IPS-18c (cell line): ENCODE data around the gene ENOX1.

Source experiments
- H3K4me3 ChIP-seq: 2 replicates; pipeline ENCODE4 v1.7.0; 2013; ENCODE audit warnings: low read depth, mild to moderate bottlenecking, low read length, moderate library complexity; ENCODE audit not compliant: insufficient read depth
- H3K9me3 ChIP-seq: one replicate; pipeline ENCODE4 v1.6.1; 2013; ENCODE audit warnings: mild to moderate bottlenecking, low read length, moderate library complexity; ENCODE audit not compliant: control insufficient read depth, insufficient read depth

ENOX1 gene

GRCh38 chr13:43510956-43511901, 275.5 kb downstream of the ENOX1 start:
- H3K9me3 ChIP-seq: no peaks in the 10 kb centered on the region

GRCh38 chr13:43495732-43496131, 291.0 kb downstream of the ENOX1 start:
- H3K9me3 ChIP-seq: no peaks in the 10 kb centered on the region
- no peak overlapping the region for H3K4me3 ChIP-seq

More at GRCh38 chr13:43510956-43511901, 275.5 kb downstream of the ENOX1 start:
- H3K4me3 ChIP-seq: no peak overlapping the region

- H3K4me3 ChIP-seq: no peak overlapping the region
- no peaks in the 10 kb centered on the region for H3K9me3 ChIP-seq
These were observed 292.6 kb downstream of the ENOX1 start for GRCh38 chr13:43494206-43494605.

- Histone ChIP-seq H3K4me3 (no peak overlapping the region), H3K9me3 (no peaks in the 10 kb centered on the region)
These were observed 293.2 kb downstream of the ENOX1 start for GRCh38 chr13:43493496-43494000.

GRCh38 chr13:43492745-43493144, 294.0 kb downstream of the ENOX1 start:
- no peak overlapping the region for H3K4me3 ChIP-seq
- H3K9me3 ChIP-seq: no peaks in the 10 kb centered on the region

- H3K4me3 ChIP-seq: no peak overlapping the region
- no peaks in the 10 kb centered on the region for H3K9me3 ChIP-seq
These were observed 294.5 kb downstream of the ENOX1 start for GRCh38 chr13:43492311-43492710.

- Histone ChIP-seq H3K4me3 (no peak overlapping the region), H3K9me3 (no peaks in the 10 kb centered on the region)
These were observed 297.5 kb downstream of the ENOX1 start for GRCh38 chr13:43489233-43489632.

GRCh38 chr13:43487885-43488284, 298.9 kb downstream of the ENOX1 start:
- Histone ChIP-seq H3K4me3 (no peak overlapping the region), H3K9me3 (no peaks in the 10 kb centered on the region)

- no peaks in the 10 kb centered on the region for H3K9me3 ChIP-seq
- no peak overlapping the region for H3K4me3 ChIP-seq
These were observed 299.3 kb downstream of the ENOX1 start for GRCh38 chr13:43487461-43487860.

GRCh38 chr13:43484432-43485225, 302.1 kb downstream of the ENOX1 start:
- no peaks in the 10 kb centered on the region for H3K9me3 ChIP-seq
- H3K4me3 ChIP-seq: no peak overlapping the region

- no peaks in the 10 kb centered on the region for H3K9me3 ChIP-seq
- no peak overlapping the region for H3K4me3 ChIP-seq
These were observed 302.8 kb downstream of the ENOX1 start for GRCh38 chr13:43483930-43484329.

DNA sequence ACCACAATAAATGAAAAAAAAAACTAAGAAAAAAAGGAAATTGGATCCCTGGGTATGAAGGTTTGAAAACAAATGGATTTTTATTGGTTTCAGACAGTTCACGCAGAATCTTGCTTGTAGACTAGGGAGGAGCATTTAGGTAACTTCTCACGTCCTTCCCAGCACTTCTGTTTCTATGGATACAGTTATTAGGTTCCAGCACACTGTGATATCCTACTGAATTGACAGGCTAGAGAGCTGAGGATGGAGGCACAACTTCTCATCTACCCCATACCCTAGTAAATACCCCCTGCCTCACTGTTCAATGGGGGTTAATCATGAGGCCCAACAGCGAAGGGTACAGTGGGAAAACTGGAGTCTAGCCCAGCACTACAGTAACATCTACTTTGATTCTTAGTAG, 304.1 kb downstream of the ENOX1 start:
- H3K9me3 ChIP-seq: no peaks in the 10 kb centered on the region

GRCh38 chr13:43482026-43482425, 304.7 kb downstream of the ENOX1 start:
- H3K4me3 ChIP-seq: no peak overlapping the region
- no peaks in the 10 kb centered on the region for H3K9me3 ChIP-seq

More for the DNA sequence above, 304.1 kb downstream of the ENOX1 start:
- no peak overlapping the region for H3K4me3 ChIP-seq

GRCh38 chr13:43478902-43479301, 307.9 kb downstream of the ENOX1 start:
- no peak overlapping the region for H3K4me3 ChIP-seq
- no peaks in the 10 kb centered on the region for H3K9me3 ChIP-seq

GRCh38 chr13:43478211-43478610, 308.6 kb downstream of the ENOX1 start:
- no peak overlapping the region for H3K4me3 ChIP-seq
- no peaks in the 10 kb centered on the region for H3K9me3 ChIP-seq

GRCh38 chr13:43475140-43475539, 311.6 kb downstream of the ENOX1 start:
- no peak overlapping the region for H3K4me3 ChIP-seq

GRCh38 chr13:43473437-43473836, 313.3 kb downstream of the ENOX1 start:
- no peaks in the 10 kb centered on the region for H3K9me3 ChIP-seq
- H3K4me3 ChIP-seq: no peak overlapping the region

More at GRCh38 chr13:43475140-43475539, 311.6 kb downstream of the ENOX1 start:
- no peaks in the 10 kb centered on the region for H3K9me3 ChIP-seq

- Histone ChIP-seq H3K4me3 (no peak overlapping the region), H3K9me3 (no peaks in the 10 kb centered on the region)
These were observed 313.8 kb downstream of the ENOX1 start for GRCh38 chr13:43472980-43473379.
